ENCODE measurements around the gene IER5. TPM values are rescaled to one million over a fixed set of nuclear protein-coding genes. Genes with fewer than 3 reads are reported as not detected.
A peak's percentile ranks its signal among the peaks of the same experiment; 100 is the strongest.

The IER5 gene
- polyA plus RNA-seq, 2 of the 4 experiments (the other 2 are of a cell fraction) = 26.8 to 40.2 TPM

DNA sequence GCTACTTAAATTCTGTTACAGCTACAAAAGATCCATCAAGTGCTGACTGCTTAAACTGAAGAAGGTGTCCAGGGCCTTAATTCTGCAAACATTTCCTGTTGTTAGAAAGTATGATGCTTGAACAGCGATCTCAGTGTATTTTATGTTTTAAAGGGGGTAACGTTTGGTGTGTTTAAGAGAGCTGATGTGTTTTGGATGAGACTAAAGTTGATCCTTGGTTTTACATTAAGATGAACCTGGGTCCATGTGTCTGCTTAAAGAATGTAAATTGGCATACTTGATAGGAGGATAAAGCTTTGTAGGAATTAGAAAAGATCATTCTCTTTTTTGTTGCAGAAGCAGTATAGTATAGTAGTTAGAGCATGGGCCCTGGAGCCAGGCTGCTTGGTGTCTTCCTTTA, 3.6 kb downstream of the IER5 start:
- ATAC-seq (no peak), FAIRE-seq (no peak), DNase-seq (ENCODE audit: low read depth in 1 of 2, low spot score in 1 of 2) (no peak)
- TF ChIP-seq KDM5A (IDR thresholded peaks at IDR 0.05) (no peak), FOSB (CRISPR knock-in tag; IDR thresholded peaks at IDR 0.05) (peak; percentile 31; the same call in 1 of the 2 replicates)
- CTCF ChIA-PET = interaction anchor here (0.8 to 48.3 kb wide), 8 partner anchors 12 to 211 kb away, joined by 3 to 774 read pairs (median 7); no protein-coding TSS in a partner anchor
- 57% methylated on average over 2 of the region's 2 CpGs for WGBS (ENCODE audit: missing lambda C conversion rate)
- H3K27ac ChIP-seq = peak overlapping the region in 1 of 2 experiments; percentile 32; a peak in 1 of 6 replicates
- peak overlapping the region; percentile 96 for H3K4me2 ChIP-seq
- peak overlapping the region; percentile 91 for H3K4me3 ChIP-seq
- peaks cover 66% of the 10 kb centered on the region for H3K4me1 ChIP-seq
- POLR2A ChIA-PET = interaction anchor here (0.6 to 1.9 kb wide), 7 partner anchors 12 to 70 kb away, joined by 3 to 12 read pairs (median 5); no protein-coding TSS in a partner anchor
- no peaks in the 10 kb centered on the region for H3K9me3 ChIP-seq

DNA sequence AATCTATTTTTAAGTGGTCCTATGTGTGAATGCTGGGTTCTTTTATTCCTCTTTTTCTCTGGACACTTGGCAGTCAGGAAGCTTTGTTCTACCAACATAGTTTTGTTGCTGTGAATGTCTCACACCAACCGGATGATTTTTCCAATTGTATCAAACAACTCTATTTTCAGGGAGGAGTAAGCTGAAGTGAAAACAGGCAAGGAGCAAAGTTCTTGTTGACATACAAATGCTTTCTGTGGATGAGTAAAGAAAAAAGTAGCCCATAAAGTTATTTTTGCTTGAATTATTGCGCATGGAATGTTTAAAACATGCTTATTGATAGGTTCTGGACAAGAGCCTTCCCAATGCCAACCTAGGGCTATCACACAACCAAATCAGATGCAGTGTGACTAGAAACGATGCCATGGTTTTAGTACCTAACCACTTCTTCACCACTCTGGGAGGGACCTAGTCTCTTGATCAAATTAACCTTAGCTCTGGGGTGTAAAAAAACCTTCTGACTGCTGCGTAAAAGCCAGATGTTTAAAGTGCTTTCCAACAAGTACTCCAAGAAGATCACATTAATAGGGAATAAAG, 4.5 kb downstream of the IER5 start:
- FAIRE-seq (no peak), ATAC-seq (no peak), DNase-seq (ENCODE audit: low read depth in 1 of 2, low spot score in 1 of 2) (no peak)
- peak overlapping the region; percentile 91 for H3K4me3 ChIP-seq
- no peaks in the 10 kb centered on the region for H3K9me3 ChIP-seq
- ChIA-PET POLR2A (interaction anchor here (1.0 to 1.9 kb wide), 4 partner anchors 11 to 50 kb away, joined by 3 to 12 read pairs (median 4); no protein-coding TSS in a partner anchor), CTCF (interaction anchor here (0.9 to 48.3 kb wide), 6 partner anchors 11 to 211 kb away, joined by 3 to 774 read pairs (median 8); no protein-coding TSS in a partner anchor)
- TF ChIP-seq GATA3 (IDR thresholded peaks at IDR 0.05; ENCODE audit: borderline replicate concordance) (no peak), FOSL2 (IDR thresholded peaks at IDR 0.05) (no peak), FOSL2 (CRISPR knock-in tag; IDR thresholded peaks at IDR 0.05) (peak; percentile 3; the same call in 1 of the 2 replicates), HOXA7 (CRISPR knock-in tag; IDR thresholded peaks at IDR 0.05) (peak; percentile 55; the same call in 1 of the 2 replicates), RFX5 (IDR thresholded peaks at IDR 0.05) (no peak), POLR2AphosphoS2 (conservative IDR thresholded peaks at IDR 0.05; ENCODE audit: low read length) (0 out of 2 replicates have a peak, but pooled peaks have one; percentile 56), NR3C1 (IDR thresholded peaks at IDR 0.05) (no peak), JUNB (IDR thresholded peaks at IDR 0.05) (no peak), POLR2A (IDR thresholded peaks at IDR 0.05; ENCODE audit: low read length) (no peak), NPAS2 (CRISPR knock-in tag; IDR thresholded peaks at IDR 0.05; ENCODE audit: borderline replicate concordance) (no peak), SMC3 (IDR thresholded peaks at IDR 0.05) (no peak)
- TF ChIP-seq, protein P1, sequence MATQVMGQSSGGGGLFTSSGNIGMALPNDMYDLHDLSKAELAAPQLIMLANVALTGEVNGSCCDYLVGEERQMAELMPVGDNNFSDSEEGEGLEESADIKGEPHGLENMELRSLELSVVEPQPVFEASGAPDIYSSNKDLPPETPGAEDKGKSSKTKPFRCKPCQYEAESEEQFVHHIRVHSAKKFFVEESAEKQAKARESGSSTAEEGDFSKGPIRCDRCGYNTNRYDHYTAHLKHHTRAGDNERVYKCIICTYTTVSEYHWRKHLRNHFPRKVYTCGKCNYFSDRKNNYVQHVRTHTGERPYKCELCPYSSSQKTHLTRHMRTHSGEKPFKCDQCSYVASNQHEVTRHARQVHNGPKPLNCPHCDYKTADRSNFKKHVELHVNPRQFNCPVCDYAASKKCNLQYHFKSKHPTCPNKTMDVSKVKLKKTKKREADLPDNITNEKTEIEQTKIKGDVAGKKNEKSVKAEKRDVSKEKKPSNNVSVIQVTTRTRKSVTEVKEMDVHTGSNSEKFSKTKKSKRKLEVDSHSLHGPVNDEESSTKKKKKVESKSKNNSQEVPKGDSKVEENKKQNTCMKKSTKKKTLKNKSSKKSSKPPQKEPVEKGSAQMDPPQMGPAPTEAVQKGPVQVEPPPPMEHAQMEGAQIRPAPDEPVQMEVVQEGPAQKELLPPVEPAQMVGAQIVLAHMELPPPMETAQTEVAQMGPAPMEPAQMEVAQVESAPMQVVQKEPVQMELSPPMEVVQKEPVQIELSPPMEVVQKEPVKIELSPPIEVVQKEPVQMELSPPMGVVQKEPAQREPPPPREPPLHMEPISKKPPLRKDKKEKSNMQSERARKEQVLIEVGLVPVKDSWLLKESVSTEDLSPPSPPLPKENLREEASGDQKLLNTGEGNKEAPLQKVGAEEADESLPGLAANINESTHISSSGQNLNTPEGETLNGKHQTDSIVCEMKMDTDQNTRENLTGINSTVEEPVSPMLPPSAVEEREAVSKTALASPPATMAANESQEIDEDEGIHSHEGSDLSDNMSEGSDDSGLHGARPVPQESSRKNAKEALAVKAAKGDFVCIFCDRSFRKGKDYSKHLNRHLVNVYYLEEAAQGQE (IDR thresholded peaks at IDR 0.05) = no peak
- TF ChIP-seq, protein P2, sequence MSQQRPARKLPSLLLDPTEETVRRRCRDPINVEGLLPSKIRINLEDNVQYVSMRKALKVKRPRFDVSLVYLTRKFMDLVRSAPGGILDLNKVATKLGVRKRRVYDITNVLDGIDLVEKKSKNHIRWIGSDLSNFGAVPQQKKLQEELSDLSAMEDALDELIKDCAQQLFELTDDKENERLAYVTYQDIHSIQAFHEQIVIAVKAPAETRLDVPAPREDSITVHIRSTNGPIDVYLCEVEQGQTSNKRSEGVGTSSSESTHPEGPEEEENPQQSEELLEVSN (IDR thresholded peaks at IDR 0.05; ENCODE audit: borderline replicate concordance, low read depth) = no peak
- H3K4me2 ChIP-seq = peak overlapping the region; percentile 96
- WGBS (ENCODE audit: missing lambda C conversion rate) = 53% methylated on average over 4 of the region's 4 CpGs
- peaks cover 63% of the 10 kb centered on the region for H3K4me1 ChIP-seq
- peak overlapping the region in 1 of 2 experiments; percentile 11; a peak in 1 of 6 replicates for H3K27ac ChIP-seq

DNA sequence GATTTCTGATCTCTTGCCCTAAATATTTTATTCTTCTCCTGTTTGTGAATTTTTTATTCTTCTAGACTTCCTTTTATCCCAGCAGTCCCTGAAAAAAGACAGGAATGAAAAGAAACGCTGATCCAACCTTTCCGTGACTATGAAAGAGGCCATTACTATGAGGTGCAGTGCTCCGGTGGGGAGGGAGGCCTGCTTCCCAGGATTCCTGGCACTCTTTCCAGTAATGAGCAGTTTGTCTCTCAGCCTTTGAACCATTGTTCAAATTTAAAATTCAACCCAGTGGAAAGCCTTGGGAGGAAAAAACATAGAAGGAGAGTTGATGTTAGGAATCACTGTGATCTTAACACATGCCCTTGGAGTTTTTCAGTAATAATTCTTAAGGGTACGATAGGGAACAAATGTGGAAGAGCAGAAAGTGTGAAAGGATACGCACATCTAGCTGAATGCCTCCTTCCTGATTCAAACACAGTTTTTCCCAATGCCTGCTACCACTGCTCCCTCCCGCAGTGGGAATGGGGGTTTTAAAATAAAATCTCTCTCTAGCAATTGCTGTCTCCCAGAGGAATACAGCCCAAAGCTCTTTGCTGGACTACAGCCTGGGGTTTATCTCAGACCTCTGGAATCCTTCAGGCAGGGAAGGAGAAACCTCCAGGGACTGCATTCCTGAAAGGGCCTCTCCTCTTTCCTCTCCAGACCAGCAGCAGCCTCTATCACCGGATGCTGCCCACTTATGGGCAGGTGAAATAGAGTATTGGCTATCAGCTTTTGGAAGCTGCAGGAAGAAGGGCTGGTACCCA, 6.1 kb downstream of the IER5 start:
- ATAC-seq = peak; percentile 6 to 15; a peak in 4 of 6 replicates
- no peak for FAIRE-seq

More for the DNA sequence above, 6.1 kb downstream of the IER5 start:
- ChIA-PET CTCF (interaction anchor here (2.7 to 48.3 kb wide), 3 partner anchors 9 to 72 kb away, joined by 9 to 774 read pairs (median 49); no protein-coding TSS in a partner anchor), POLR2A (interaction anchor here (0.8 to 1.9 kb wide), 2 partner anchors 10 to 47 kb away, joined by 3 to 7 read pairs; no protein-coding TSS in a partner anchor)
- H3K4me2 ChIP-seq = peak overlapping the region; percentile 96; the same call in 1 of the 3 replicates
- DNase-seq (ENCODE audit: low read depth in 1 of 2, low spot score in 1 of 2) = no peak
- 80% methylated on average over 7 of the region's 7 CpGs for whole genome bisulfite sequencing (ENCODE audit: missing lambda C conversion rate)
- H3K9me3 ChIP-seq = no peaks in the 10 kb centered on the region
- H3K27ac ChIP-seq = peak overlapping the region in 1 of 2 experiments; percentile 43; a peak in 3 of 6 replicates
- H3K4me1 ChIP-seq = peaks cover 72% of the 10 kb centered on the region
- TF ChIP-seq EHMT2 (IDR thresholded peaks at IDR 0.05; ENCODE audit: low read depth) (no peak), ESRRA (IDR thresholded peaks at IDR 0.05; ENCODE audit: borderline replicate concordance, low read length) (no peak), ZSCAN20 (CRISPR knock-in tag; IDR thresholded peaks at IDR 0.05) (no peak), FOXS1 (CRISPR knock-in tag; IDR thresholded peaks at IDR 0.05) (no peak), HOXA7 (CRISPR knock-in tag; IDR thresholded peaks at IDR 0.05) (peak; percentile 57; the same call in 1 of the 2 replicates)
- no peak overlapping the region for H3K4me3 ChIP-seq
